Anterior cingulate cortex (tissue), 58 donors: ENCODE data around the gene MRPS10.
A peak's percentile ranks its signal among the peaks of the same experiment; 100 is the strongest.

Experiments
- DNase-seq, 58 donors: peaks; one replicate each; lab custom pipeline; 2025; lab: John Stamatoyannopoulos, UW

MRPS10 gene

DNA sequence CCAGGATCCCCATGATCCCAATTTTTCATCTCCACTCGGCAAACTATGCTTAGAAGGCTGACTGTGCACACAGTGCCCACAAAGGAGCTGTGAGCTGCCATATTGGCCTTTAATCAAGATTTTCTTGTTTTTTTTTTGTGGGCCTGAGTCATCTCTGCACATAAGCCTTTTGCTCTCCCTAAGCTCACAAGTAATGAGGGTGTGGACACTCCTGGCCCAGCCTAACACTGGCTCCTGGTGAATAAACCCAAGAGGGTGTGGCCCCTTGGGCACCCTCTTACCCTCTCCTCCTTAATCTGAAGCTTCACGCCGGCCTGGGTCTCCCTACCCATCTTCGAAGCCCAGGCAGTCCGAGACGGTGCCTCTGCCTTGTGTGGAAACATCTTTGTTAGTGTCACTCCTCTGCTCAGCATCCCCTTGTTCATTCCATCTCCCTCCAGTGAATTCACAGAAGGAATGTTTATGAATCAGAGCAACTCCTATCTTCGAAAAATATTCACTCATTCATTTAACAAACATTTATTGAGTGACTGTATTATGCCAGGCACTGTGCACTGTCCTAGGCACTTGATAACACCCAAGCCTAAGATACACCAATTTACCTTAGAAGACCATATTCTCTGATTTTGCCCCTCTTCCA lies 22.2 kb upstream of the MRPS10 start:
- no peak for DNase-seq

DNA sequence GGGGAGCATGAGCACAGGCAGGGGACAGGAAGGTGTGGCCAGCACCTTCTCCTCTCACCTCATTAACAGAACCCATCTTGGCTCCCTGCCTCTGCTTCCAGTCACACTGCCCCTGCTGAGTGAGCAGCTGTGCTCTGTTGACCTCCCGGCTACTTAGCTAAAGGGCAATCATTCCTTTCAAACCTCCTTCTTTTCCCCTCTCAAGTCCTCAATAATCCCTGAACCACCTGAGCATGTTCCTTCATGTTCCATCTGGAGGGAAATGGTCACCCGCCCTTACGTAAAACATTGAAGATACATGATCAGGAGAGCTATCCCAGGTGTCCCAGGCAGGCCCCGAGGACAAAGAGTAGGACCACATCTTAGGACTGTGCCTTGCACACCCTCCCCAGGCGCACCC lies 21.7 kb upstream of the MRPS10 start:
- no peak for DNase-seq

DNA sequence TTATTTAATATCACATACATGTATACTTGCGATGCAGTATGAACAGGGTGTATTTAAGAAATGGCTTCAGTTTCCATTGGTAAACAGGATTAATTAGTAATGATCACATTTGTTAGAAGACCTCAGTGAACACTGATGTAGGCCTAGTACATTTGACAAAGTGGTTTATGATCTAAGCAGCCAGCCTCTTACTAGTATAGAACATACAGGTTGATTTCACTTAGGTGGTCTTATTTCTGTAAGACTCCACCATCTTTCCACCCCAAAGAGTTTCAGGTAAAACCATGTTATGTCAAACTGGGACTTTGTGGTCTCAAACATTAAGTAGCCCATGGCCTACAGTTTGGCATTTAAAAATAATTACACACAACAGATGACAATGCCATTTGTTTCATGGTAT lies 20.2 kb upstream of the MRPS10 start:
- no peak for DNase-seq

DNA sequence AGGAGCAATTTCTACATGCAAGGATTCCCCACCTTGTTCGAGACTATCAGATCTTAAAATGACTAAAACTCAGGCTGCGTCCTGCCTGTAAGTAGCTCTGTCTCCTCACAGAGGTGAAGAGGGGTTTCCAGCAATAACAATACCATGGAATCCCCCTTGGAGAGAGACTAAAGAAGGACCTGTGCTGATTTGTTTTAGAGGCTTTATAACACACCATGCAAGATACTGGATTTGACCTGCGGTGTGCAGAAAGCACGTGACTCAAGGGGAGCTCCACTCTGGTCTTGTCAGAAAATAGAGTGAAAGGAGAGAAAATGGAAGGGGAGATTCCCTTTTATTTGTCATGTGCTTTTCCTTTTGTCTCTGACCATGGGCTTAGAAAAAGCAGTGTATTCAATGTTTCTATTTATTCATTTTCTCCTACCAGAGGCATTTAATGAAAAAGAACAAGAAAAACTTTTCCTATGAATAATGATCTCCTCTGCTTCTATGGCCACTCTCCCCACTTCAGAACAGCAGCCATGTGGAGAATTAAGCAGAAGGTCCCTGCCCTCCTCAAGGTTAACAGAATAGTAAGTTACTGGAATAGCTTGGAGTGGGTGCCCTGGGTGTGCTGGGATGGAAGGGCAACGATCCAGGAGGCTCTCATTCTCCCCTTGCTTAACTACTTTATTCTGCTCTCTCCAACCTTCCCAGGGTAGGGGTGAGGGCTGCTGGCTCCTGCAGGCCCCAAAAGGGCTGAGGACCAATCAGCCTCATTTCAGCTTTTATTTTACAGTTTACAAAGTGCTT lies 19.2 kb upstream of the MRPS10 start:
- peak in 2 of 58 donors; percentile 36 to 46 for DNase-seq

DNA sequence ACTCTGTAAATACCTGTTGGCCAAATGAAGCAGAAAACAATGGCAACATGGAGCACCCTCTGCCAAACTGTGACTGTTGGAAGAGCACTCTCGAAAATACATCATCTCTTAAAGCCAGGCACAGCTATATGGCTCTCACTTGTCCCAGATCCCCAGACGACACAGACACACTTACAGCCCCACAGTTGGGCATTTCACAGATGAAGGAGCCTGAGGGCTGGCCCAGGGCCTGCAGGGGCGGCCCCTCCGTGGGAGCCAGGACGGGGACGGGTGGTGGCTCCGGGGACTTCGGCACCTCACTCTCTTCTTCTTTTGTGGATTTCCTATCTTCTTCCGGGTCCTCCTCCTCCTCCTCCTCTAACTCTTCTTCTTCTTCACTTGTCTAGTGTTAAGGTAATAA lies 18.4 kb upstream of the MRPS10 start:
- DNase-seq: no peak

DNA sequence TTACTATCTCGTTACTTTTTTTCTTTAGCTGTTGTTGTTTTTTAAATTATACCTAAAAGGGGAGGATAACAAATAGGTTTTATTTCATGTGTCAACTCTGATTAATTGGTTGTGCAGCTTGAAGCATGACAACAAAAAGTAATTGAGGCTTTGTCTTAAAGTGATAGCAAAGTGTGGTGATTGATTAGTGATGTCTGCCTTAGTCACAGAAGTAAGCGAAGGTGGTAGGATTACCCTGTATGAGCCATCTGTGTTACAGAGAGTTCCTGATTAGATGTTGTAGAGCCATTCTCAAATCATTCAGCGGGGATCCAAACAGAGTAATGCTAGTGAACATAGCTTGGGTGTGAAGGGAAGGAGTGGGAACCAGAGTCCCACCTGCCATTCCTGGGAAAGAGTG lies 14.4 kb upstream of the MRPS10 start:
- no peak for DNase-seq

DNA sequence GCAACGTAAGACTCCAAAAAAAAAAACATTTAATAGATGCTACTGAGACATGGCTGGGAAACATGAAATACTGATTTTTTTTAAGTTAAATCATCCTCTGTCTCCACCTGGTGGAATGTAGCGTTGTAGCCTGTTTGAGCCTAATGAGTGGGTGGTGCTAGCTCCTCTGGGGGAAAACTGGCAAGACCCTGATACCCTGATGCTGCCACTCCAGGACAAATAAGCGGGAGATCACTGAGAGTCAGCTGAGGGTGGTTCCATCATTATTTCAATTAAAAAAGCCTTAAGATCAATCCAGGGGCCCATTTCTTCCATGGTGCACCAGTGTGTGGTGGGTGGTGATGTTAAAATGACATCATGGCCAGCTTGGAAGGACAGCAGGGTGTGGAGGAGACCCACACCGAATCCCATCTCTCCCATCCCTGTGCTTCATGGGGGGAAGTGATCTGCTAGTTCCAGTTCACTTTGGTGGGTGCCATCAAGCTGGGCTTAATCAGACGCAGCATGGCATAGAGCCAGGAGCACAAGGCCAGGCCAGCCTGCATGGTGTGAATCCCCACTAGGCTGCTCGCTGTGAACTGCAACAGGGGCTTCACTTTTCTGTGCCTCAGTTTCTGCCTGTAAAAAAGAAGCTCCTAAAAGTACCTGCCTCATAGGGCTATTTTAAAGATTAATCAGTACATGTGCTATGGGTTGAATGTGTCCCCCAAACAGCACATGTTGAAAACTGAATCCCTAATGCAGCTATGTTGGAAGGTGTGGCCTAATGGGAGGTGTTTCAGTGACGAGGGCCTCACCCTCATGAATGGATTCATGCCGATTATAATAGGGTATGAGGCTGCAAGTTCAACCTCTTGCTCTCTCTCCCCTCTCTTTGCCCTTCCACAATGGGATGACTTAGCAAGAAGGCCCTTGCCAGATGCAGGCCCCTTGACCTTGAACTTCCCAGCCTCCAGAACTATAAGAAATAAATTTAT lies 13.0 kb upstream of the MRPS10 start:
- DNase-seq: no peak

DNA sequence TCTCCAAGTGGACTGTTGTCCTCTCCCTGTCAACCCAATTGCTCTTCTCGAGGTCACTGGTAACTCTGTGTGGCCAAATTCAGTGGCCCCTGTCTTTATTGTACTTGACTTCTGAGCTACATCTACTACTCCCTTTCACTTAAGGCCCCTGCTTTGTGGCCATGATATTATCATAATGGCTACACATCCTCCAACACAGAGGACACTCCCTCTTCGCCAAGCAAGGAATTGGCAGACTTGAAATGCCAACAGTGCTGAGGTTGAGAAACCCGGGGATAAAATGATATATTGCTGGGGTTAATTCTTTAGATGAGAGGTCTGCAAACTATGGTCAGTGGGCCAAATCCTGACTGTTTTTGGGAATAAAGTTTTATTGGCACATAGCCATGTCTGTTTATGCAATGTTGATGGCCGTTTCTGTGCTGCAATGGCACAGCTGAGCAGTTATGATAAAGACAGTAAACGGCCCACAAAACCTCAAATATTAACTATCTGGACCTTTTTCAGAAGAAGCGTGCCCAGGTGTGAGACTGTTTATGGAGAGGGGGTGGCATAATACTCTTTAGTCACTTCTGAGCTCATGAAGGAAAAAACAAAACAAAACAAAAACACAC lies 12.0 kb upstream of the MRPS10 start:
- DNase-seq: no peak

DNA sequence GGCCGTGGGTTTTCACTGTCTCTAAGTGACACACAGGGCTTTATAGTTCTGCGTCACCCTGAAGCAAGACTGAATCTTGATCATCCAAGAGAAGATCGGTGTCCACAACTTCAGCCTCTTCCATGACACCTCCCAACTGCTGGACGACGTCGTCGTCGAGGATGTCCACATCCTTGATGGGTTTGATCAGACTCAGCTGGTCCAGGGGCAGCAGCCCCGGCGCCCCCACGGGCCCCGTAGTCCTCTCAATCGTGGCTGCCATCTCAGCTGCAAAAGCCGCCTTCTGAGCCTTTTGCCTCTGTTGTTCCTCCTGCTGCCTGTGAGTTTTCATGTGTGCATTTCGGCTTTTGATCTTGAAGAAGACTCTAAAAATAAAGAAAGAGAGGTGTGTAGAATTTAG lies 10.6 kb upstream of the MRPS10 start:
- no peak for DNase-seq

DNA sequence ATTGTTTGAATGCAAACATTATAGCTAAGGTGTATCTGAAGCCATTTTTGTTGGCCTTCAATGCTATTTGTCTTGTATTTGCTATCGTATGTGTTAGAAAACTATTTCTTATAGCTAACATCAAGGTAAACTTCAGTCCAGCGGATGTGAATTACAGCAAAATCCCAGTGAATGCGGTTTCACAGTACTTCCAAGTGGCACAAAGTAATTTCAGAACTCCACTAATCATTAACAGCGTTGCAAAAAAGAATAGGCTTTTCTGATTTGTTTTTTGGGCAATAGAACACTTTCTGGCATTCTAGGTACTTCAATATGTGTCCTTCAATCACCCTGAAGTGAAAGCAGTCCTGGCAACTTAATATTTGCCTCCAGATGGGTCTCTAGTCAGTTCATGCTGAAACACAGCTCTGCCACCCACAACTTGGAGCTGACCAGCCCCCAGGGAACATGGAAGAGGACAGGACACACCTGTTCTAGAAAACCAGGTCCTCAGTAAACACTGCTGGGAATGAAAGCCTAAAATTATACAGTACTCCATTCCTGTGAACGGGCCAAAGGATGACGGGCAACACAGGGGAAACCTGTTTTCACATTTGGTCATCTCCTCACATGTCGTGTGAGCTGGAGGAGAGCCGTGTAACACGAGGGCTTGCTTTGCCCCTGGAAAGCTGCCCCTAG lies 9.7 kb upstream of the MRPS10 start:
- DNase-seq: no peak

DNA sequence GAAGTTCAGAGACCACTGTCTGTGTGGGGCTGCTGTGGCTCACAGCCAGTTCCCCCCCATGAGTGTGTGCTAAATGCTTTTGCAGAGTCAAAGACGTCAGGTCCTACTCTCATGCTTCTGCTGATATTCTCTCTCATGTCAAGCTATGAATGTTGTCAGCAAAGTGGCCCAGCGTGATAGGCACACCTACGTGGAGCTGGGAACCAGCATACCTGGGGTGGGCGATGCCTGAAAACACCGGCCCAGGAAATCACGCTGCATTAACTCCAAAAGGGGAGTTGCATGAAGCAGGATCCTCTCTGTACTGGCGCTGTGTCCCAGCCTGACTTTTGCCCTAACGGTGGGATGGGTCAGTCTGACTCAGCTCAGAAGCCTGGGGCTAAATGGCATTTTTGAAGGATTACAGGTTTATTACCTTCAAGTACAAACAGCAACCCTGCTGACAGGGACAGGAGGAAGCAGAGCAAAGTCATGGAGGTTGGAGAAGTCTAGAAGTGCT lies 9.0 kb upstream of the MRPS10 start:
- DNase-seq: no peak

DNA sequence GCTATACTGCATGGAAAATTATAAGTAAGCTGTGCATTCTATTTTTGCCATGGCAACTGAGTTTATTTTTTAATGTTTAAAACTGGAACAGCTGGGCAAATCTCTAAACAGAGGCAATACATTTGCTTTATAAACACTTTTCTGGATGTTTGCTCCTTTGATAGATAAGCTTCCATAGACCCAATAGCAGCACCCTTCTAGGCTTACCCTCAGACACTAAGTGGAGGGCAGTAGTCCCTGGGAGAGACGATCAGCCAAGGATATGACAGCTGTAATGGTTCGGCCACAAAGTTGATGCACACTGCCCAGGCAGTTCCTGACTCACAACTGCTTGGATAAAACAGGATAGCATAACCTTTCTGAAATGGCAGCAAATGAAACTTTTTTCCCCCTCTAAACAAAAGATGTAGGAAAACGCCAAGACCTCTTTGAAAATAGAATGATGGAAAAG lies 8.5 kb upstream of the MRPS10 start:
- no peak for DNase-seq

DNA sequence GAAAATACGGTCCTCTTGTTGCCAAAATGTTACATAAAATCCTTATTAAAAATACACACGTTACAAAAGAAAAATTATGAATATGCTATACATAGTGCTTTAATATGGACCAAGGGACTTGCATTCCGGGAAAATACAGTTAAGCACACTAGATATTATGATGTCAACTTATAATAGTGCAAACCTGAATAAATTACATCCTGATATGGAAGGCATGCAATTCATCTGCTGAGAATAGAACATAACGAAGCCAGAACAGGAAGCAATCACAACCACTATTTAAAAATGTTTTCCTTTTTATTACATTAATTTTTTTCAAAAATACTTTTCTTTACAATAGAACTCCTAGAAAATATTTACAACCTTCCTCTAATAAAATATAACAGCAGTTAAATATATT lies 7.8 kb upstream of the MRPS10 start:
- no peak for DNase-seq

DNA sequence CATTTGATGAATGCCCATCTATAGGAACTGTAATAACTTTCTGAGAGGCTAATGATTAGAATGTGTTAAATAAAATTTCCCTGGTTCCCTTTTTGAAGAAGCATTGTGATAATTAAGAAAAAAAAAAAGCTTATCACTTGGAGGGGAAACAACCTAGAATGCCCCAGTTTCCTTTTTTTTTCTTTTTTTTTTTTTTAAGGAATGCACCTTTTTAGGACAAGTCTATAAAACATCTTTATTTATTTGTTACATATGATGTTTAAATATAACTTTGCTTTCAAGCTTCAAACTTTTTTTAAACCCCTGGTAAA lies 7.3 kb upstream of the MRPS10 start:
- no peak for DNase-seq

DNA sequence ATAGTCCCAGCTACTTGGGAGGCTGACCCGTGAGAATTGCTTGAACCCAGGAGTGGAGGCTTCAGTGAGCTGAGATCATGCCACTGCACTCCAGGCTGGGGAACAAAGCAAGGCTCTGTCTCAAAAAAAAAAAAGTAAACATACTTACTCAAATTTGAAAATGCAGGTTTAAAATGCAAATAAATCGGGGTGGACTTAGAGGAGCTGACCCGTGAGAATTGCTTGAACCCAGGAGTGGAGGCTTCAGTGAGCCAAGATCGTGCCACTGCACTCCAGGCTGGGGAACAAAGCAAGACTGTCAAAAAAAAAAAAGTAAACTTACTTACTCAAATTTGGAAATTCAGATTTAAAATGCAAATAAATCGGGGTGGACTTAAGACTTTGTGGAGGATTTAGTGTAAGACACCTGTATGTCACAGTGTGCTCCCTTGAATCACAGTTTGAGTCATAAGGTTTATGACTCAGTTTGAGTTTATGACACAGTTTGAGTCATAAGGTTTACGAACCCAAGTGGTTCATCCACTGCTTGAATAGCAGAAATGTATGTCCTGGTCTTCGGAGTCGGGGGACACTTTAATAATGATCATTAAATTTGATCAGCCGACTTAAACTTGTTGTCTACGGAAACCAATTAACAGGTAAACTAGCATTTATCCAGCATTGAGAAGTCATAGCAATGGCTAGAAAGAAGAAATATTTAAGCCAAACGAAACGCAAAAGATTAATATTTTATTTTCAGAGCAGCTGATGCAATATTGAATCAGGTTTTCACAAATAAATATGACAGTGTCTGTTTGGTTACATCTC lies 6.8 kb upstream of the MRPS10 start:
- no peak for DNase-seq

DNA sequence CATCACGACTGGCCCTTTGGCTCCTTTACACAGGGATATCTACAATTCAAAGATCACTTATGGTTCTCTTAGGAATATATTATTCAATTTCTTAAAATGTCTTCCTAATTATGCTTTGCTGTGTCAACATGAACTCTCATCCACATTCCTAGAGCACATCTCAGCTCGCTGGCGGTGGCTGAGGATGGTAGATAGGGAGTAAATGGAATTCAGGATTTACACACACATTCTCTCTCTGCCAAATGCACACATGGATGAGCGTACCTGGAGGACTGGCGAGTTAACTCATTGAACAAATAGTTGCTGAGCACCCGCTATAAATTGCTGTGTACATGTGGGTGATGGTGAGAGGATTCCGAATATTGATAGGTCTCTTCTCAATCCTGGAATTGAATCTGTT lies 4.8 kb upstream of the MRPS10 start:
- no peak for DNase-seq

DNA sequence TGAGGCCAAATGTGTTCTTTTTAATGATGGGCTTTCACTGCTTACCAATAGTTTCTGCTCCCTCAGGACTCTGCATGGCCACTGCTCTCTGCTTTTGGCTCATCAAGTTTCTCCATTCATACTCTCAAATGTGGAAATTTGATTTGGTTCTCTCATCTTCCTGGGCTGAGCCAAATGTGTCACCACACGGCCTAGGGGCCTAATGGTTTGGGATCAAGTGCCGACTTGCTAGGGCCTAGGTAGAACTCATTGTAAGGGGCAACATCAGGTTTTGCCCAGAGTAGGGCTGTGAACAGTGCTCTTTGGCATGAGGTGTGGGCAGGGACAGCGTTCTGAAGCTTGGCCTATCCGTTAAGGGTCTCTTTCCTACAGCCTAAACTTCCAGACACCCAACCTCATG lies 3.9 kb upstream of the MRPS10 start:
- no peak for DNase-seq

DNA sequence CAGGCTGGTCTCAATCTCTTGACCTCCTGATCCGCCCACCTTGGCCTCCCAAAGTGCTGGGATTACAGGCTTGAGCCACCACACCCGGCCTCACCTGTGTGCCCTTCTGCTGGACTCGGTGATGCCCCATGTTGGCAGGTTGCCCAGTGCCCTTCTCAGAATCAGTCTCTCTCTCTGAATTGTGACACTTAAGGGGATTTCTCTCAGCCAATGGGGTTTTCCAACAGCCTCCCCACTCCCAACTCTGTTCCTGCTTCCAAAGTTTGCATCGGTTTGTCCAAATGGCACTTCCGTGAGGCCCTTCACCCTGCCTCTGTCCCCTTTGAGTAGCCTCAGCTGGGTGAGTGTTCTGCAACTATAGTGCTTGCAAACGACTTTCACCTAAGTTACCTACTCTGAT lies 3.1 kb upstream of the MRPS10 start:
- no peak for DNase-seq

DNA sequence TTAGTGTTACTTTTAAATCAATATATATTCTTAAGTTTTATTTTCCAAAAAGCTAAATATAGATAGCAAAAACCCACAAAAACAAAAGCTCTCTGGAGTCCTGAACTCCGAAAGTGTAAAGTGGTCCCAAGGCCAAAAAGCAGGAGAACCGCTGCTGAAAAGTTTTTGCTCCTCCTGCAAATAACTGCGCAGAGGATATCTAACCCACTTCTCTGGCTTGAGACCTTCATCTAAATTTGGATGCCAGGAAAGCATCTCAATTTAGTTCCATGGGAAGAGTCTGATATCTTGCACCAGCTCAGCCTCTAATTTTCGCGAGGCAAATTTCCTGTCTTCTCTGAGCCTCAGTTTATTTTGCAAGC lies 523 bp downstream of the MRPS10 start:
- no peak for DNase-seq
